ENCODE results near the gene SFMBT1. TPM values are rescaled to one million over a fixed set of nuclear protein-coding genes. Genes with fewer than 3 reads are reported as not detected.

SFMBT1 gene
- total and polyA plus RNA-seq, 9 donors = 1.2 to 21.1 (median 6.2) TPM

- Histone ChIP-seq H3K9me3 (no peaks in the 10 kb centered on the region), H3K27ac (no peak overlapping the region), H3K4me1 (ENCODE audit: insufficient read depth) (peaks cover 4% of the 10 kb centered on the region), H3K27me3 (no peaks in the 10 kb centered on the region), H3K36me3 (no peaks in the 10 kb centered on the region), H3K4me3 (no peak overlapping the region)
- DNase-seq = peak in 2 of 5 donors; percentile 3 to 4
- intact Hi-C loops (cut with DNase I) = loop anchor here in 1 of 4 donors (10.0 kb wide), 1 partner anchor 654 kb away; no protein-coding TSS in a partner anchor
- WGBS, 3 donors = 96 to 99% (median 97%) methylated on average over 6 of the region's 6 CpGs
- TF ChIP-seq CTCF (IDR thresholded peaks at IDR 0.05) (no peak), POLR2A (IDR thresholded peaks at IDR 0.05) (no peak), EP300 (IDR thresholded peaks at IDR 0.05) (no peak)
Measured at GRCh38 chr3:53079147-53079546, 33.3 kb upstream of the SFMBT1 start.

- no peak for TF ChIP-seq POLR2A (IDR thresholded peaks at IDR 0.05)
- TF ChIP-seq EP300 (IDR thresholded peaks at IDR 0.05) = no peak
- no peak for TF ChIP-seq CTCF (IDR thresholded peaks at IDR 0.05)
- H3K4me3 ChIP-seq = no peak overlapping the region
- no peaks in the 10 kb centered on the region for H3K36me3 ChIP-seq
- 90 to 96% (median 92%) methylated on average over 3 of the region's 3 CpGs for WGBS, 3 donors
- no peaks in the 10 kb centered on the region for H3K9me3 ChIP-seq
- no peaks in the 10 kb centered on the region for H3K27me3 ChIP-seq
- intact Hi-C loops (cut with DNase I) = loop anchor here in 1 of 4 donors (10.0 kb wide), 1 partner anchor 654 kb away; no protein-coding TSS in a partner anchor
- H3K4me1 ChIP-seq (ENCODE audit: insufficient read depth) = peaks cover 4% of the 10 kb centered on the region
- DNase-seq = peak in 2 of 5 donors; percentile 4
- H3K27ac ChIP-seq = no peak overlapping the region
Measured at GRCh38 chr3:53078656-53079055, 32.8 kb upstream of the SFMBT1 start.

DNA sequence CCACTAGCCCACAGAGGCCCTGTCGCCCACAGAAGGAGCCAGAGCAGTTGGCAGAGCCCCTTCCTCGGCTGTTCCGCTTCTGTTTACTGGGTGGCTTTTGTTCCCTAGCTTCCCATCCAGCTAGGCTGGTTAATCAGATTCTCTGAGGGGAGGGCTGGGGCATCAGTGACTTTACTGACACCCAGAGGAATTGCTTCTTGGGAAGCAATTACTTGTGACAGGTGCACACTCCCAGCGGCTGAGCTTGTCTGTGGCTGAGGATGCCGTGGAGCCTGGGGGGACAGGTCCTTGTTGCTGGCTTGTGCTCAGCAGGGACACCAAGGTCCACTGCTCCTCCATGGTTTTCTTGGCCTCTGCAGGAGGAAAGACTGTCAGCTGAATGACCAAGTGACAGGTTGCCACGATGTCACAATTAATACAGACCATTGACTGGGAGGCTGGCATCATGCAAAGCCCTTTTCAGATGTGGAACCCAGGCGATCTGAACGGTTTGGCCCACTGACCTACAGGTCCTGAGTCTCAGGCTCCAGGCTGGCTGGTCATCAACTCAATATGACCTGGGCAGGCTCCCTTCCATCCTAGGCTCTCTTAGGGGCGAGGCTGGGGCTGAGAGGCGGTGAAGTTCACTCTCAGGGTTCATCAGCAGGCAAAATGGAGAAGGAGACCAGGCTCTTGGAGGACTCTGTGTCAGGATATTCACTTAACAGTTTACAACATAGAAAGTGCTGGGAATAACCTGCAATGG, 31.8 kb upstream of the SFMBT1 start:
- 92 to 93% (median 93%) methylated on average over 10 of the region's 10 CpGs for WGBS, 3 donors
- Histone ChIP-seq H3K4me1 (ENCODE audit: insufficient read depth) (peaks cover 4% of the 10 kb centered on the region), H3K27ac (no peak overlapping the region), H3K4me3 (no peak overlapping the region), H3K27me3 (no peaks in the 10 kb centered on the region), H3K9me3 (no peaks in the 10 kb centered on the region), H3K36me3 (no peaks in the 10 kb centered on the region)
- peak in 3 of 5 donors; percentile 7 to 21 (median 10) for DNase-seq
- TF ChIP-seq POLR2A (IDR thresholded peaks at IDR 0.05) (no peak), EP300 (IDR thresholded peaks at IDR 0.05) (no peak), CTCF (IDR thresholded peaks at IDR 0.05) (no peak)
- intact Hi-C loops (cut with DNase I) = loop anchor here in 1 of 4 donors (10.0 kb wide), 1 partner anchor 653 kb away; no protein-coding TSS in a partner anchor

DNA sequence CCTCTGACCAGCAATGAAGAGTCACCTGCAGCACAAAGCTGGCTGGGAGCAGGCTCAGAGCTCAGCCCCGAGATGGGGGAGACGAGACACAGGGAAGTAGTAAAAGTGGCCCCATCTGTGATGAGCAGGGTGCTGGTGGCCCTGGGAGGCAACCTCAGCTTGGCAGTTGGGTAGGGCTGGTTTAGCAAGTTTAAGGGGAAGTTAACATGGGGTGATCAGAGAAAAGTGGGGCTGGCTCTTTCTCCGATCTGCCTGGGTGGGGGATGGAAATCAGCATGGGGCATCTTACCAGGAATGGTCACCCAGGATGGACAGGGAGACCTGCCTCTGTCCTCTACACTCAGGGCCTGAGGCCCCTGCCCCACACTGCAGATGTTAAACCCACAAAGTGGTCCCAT, 29.9 kb upstream of the SFMBT1 start:
- DNase-seq = peak in 2 of 5 donors; percentile 10 to 14

More for the DNA sequence above, 29.9 kb upstream of the SFMBT1 start:
- 78 to 89% (median 87%) methylated on average over 3 of the region's 3 CpGs for WGBS, 3 donors
- Histone ChIP-seq H3K36me3 (no peaks in the 10 kb centered on the region), H3K4me1 (ENCODE audit: insufficient read depth) (peaks cover 5% of the 10 kb centered on the region), H3K27ac (no peak overlapping the region), H3K9me3 (no peaks in the 10 kb centered on the region), H3K4me3 (no peak overlapping the region), H3K27me3 (no peaks in the 10 kb centered on the region)
- intact Hi-C loops (cut with DNase I) = loop anchor here in 1 of 4 donors (10.0 kb wide), 1 partner anchor 651 kb away; no protein-coding TSS in a partner anchor
- TF ChIP-seq EP300 (IDR thresholded peaks at IDR 0.05) (no peak), POLR2A (IDR thresholded peaks at IDR 0.05) (no peak), CTCF (IDR thresholded peaks at IDR 0.05) (no peak)

All from ovary (tissue), 9 donors.